ENCODE data around the gene EPHA8.

EPHA8 gene

GRCh38 chr1:22595108-22595507 lies 31.8 kb downstream of the EPHA8 start:
- no peak for DNase-seq

- no peak for DNase-seq
Measured at GRCh38 chr1:22597301-22597965, 34.1 kb downstream of the EPHA8 start.

- no peak for DNase-seq
Measured at GRCh38 chr1:22597996-22598395, 34.7 kb downstream of the EPHA8 start.

- no peak for DNase-seq
Measured at GRCh38 chr1:22598736-22599135, 35.4 kb downstream of the EPHA8 start.

GRCh38 chr1:22600071-22600816 lies 37.0 kb downstream of the EPHA8 start:
- no peak for DNase-seq

- no peak for DNase-seq
Measured at GRCh38 chr1:22600817-22601605, 37.7 kb downstream of the EPHA8 start.

GRCh38 chr1:22601610-22602009 lies 38.3 kb downstream of the EPHA8 start:
- no peak for DNase-seq

- DNase-seq = no peak
Measured at GRCh38 chr1:22602060-22602740, 38.9 kb downstream of the EPHA8 start.

- no peak for DNase-seq
Measured at GRCh38 chr1:22606161-22606560, 42.9 kb downstream of the EPHA8 start.

GRCh38 chr1:22607154-22607553 lies 43.9 kb downstream of the EPHA8 start:
- DNase-seq = no peak

GRCh38 chr1:22608361-22608760 lies 45.1 kb downstream of the EPHA8 start:
- no peak for DNase-seq

GRCh38 chr1:22609291-22609690 lies 46.0 kb downstream of the EPHA8 start:
- no peak for DNase-seq

GRCh38 chr1:22611530-22611947 lies 48.2 kb downstream of the EPHA8 start:
- DNase-seq = no peak

- no peak for DNase-seq
Measured at GRCh38 chr1:22612671-22613571, 49.6 kb downstream of the EPHA8 start.

GRCh38 chr1:22613572-22613918 lies 50.3 kb downstream of the EPHA8 start:
- no peak for DNase-seq

GRCh38 chr1:22613951-22614350 lies 50.7 kb downstream of the EPHA8 start:
- no peak for DNase-seq

GRCh38 chr1:22615886-22616285 lies 52.6 kb downstream of the EPHA8 start:
- DNase-seq = no peak

GRCh38 chr1:22616571-22616970 lies 53.3 kb downstream of the EPHA8 start:
- no peak for DNase-seq

- no peak for DNase-seq
Measured at GRCh38 chr1:22618056-22618455, 54.8 kb downstream of the EPHA8 start.

GRCh38 chr1:22619252-22619651 lies 56.0 kb downstream of the EPHA8 start:
- no peak for DNase-seq

GRCh38 chr1:22619798-22620197 lies 56.5 kb downstream of the EPHA8 start:
- no peak for DNase-seq

- DNase-seq = no peak
Measured at GRCh38 chr1:22621761-22622160, 58.5 kb downstream of the EPHA8 start.

Measured in NCI-H774 (cell line).